HEK293T (cell line): ENCODE results near the gene SCML2.

Source experiments
- BHLHE40 ChIP-seq: fragments of 450-650 bp; IDR thresholded peaks from 2 replicates; pipeline ENCODE4 v1.6.1; 2016; ENCODE audit warnings: mild to moderate bottlenecking, moderate library complexity, borderline replicate concordance
- CTBP1 ChIP-seq: fragments of 450-650 bp; IDR thresholded peaks from 2 replicates; pipeline ENCODE4 v1.6.1; 2016; ENCODE audit warnings: borderline replicate concordance
- ELF4 ChIP-seq: fragments of 450-650 bp; IDR thresholded peaks from 2 replicates; pipeline ENCODE4 v1.6.1; 2017; ENCODE audit warnings: antibody characterized with exemption
- FOXK2 ChIP-seq: fragments of 450-650 bp; IDR thresholded peaks from 2 replicates; pipeline ENCODE4 v1.6.1; 2016; ENCODE audit warnings: mild to moderate bottlenecking
- FOXM1 ChIP-seq: fragments of 450-650 bp; IDR thresholded peaks from 2 replicates; pipeline ENCODE4 v1.6.1; 2017; ENCODE audit warnings: mild to moderate bottlenecking, borderline replicate concordance
- NFRKB ChIP-seq: fragments of 450-650 bp; IDR thresholded peaks from 2 replicates; pipeline ENCODE4 v1.6.1; 2016; ENCODE audit warnings: mild to moderate bottlenecking, moderate library complexity
- SP1 ChIP-seq: fragments of 450-650 bp; IDR thresholded peaks from 2 replicates; pipeline ENCODE4 v1.6.1; 2017
- SUZ12 ChIP-seq: fragments of 450-650 bp; IDR thresholded peaks from 2 replicates; pipeline ENCODE4 v1.6.1; 2016; ENCODE audit warnings: mild to moderate bottlenecking
- TARDBP ChIP-seq: fragments of 450-650 bp; IDR thresholded peaks from 2 replicates; pipeline ENCODE4 v1.6.1; 2016
- ZNF384 ChIP-seq: fragments of 450-650 bp; IDR thresholded peaks from 2 replicates; pipeline ENCODE4 v1.6.1; 2016

- no peak for TF ChIP-seq TARDBP
- TF ChIP-seq BHLHE40 = no peak
- TF ChIP-seq SP1 = no peak
- TF ChIP-seq NFRKB = no peak
- TF ChIP-seq ZNF384 = no peak
- TF ChIP-seq ELF4 = no peak
- no peak for TF ChIP-seq SUZ12
- no peak for TF ChIP-seq FOXK2
- TF ChIP-seq FOXM1 = no peak
- no peak for TF ChIP-seq CTBP1
Measured at GRCh38 chrX:18255059-18255458, 99.4 kb downstream of the SCML2 start.
